GM19324 (cell line): ENCODE data around the gene THUMPD3.

Experiments
- ATAC-seq: cut with Tn5 transposase; IDR thresholded peaks from one replicate; pipeline ENCODE4 v1.9.1; 2021; ENCODE audit warnings: mild to moderate bottlenecking, moderate library complexity; ENCODE audit not compliant: unreplicated experiment, low FRiP score

THUMPD3 gene

DNA sequence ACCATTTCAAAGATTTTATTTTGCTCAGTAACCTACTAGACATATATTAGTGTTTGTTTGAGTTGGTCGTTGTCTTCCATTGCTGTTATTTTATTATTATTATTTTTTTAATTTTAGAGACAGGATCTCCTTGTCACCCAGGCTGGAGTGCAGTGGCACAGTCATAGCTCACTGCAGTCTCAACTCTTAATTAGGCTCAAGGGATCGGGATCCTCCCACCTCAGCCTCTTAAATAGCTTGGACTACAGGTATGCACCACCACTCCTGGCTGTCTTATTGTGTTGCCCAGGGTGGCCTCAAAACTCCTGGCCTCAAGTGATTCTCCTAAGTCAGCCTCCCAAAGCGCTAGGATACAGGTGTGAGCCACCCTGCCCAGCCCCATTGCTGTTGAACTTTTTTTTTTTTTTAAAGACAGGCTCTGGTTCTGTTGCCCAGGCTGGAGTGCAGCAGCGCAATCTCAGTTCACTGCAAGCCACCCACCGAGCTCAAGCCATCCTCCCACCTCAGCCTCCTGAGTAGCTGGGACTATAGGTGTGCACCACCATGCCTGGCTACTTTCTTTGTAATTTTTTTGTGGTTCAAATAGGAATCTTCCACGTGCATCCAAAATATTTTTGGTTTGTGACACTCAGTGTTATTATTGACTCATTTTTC is 52.8 kb downstream of the THUMPD3 start:
- no peak for ATAC-seq

DNA sequence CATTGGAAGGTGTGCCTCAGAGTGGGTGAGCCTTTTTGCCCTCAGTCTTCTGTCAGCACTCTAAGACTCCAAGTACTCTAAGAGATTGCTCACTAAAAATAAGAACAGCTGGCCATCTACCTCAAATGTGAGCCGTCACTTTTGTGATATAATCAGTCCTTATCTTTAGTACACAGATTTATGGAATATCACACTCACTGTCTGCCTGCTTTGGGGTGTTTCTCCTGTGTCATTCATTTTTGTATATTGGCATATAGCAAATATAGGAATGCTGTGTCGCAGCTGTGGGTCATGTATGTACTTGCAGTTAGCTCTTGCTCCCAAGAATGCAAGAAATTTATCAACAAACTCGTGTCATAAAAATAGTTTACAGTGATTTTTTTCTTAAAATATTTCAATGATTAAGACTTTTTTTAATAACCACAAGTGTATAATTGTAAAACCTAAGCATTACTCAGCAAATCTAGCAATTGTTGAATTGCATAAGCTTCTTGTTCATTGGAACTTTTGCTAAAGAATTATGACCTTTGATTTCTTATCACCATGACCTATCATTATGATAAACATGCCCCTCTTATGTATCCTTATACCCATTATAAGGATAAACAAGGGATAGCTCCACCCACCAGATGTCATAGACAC is 53.4 kb downstream of the THUMPD3 start:
- ATAC-seq = no peak

DNA sequence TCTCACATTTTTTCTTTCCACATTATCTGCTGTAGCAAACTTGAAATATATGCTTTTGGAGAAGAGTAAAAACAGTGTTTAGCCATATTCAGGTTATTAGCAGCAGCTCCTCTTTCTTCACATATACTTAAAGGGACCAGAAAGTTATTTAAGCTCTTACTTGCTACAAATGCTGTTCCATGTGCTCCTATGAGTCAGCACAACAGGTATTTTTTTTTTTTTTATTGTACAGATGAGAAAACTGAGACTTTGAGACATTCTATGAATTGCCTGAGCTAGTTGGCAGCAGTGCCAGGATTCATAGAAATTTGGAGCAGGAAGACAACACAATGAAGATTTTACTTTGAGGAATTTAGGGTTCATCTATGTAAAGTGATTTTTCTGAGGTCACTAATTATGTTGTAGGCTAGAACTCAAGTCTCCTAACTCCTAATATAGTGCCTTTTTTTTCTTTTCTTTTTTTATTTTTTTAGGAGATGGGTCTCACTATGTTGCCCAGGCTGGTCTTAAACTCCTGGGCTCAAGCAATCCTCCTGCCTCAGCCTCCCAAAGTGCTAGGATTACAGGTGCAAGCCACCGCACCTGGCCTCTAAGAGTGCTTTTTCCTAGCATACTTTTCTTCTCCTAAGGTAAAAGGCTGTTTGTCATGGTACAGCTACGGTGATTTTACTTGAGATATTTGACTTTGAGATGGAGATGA is 58.1 kb downstream of the THUMPD3 start:
- no peak for ATAC-seq

DNA sequence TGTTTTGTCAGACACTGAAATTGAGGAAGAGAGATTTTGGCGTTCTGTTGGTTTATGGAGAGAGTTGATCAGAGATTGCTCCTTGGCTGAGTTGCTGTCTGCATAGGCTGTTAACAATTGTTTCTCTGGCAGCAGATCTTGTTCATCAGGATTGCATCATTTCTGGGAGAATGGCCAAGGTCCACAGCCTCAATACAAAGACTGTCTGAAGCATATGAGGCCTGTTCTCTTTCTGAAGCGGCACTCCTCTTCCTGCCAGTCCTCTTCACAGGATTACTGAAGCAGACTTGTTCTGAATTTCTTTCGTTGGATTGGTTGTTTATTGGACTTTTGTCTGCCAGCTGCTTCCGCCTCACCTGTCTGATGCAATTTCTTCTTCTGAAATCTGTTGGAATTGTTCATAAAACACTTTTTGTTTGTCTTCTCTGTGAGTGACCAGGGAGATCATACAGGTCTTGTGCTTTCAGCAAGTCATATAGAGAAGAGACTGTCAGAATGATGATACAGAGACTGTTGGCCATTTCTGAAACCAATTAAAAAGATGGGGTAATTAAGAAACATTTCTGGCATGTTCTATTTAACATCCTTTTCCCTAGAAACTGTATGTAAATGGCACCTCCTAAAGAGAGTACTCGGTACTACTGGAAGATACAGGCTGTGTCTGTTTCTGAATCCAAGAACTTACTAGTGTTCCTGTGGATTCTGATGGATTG is 60.0 kb downstream of the THUMPD3 start:
- no peak for ATAC-seq

DNA sequence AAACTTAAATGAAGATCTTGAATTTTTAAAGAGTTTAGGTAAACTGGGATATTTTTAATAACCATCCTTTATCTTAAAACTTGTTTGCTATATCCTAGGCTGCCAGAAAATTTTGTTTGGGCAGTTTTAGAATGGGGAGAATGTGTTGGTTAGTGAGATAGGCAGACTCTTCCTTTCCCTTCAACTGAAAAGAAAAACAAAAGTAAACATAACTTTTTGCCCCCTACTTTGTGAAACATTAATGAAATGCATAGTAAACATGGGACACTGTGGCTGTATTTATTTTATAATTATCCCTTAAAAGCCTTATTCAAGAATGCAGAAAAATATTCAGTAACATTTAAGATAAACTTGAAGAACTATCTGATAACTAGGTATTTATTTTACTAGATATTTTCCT is 65.6 kb downstream of the THUMPD3 start:
- ATAC-seq = no peak

DNA sequence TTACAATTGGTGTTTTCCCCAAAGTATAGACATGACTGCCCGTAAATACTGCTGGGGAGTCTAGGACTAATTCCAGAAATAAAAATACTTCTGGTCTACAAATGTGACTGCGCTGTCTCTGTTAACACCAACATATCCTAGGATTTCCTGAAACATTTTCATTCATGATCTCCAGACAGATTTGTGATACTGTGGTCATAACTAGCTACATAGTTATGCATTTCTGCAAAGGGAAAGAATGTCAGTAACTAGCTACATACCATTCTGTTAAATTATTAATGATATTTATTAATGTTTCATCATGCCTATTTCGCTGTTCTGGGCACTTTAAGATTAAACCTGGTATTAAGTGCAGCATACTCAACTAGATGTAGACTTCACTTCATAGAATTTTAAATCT is 67.9 kb downstream of the THUMPD3 start:
- no peak for ATAC-seq

DNA sequence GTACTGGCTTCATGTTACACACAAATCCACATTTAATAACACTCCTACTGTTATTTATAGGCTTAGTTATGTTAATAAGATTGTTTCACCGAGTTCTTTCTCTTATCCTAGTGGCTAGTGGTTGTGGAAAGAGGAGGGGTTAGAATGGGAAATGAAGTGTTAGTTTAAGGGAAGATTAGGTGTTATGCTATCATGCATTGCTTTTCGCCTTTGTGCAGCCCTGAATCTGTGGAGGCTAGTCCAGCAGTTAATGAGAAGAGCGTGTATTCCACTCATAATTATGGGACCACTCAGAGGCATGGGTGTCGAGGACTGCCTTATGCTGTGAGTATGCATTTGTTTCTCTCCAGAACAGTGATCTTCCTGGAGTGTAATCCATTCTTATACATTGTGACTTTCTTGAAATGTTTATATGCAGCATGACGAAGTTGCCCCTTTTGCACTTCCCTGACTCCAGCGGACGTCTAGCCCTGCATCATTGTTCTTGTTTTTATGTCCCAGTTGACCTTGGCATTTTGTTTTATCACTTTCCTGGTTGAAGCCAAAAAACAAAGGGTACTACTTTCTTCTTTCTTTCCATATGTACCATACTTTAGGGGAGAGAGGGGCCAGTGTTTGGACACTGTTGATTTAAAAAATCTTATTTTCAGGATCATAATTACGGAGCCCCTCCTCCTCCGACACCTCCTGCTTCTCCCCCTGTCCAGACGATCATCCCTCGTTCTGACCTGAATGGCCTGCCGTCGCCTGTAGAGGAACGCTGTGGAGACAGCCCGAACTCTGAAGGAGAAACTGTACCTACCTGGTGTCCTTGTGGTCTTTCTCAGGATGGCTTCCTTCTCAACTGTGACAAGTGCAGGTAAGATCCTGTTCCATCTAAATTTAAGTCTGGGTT is 71.0 kb downstream of the THUMPD3 start:
- no peak for ATAC-seq

DNA sequence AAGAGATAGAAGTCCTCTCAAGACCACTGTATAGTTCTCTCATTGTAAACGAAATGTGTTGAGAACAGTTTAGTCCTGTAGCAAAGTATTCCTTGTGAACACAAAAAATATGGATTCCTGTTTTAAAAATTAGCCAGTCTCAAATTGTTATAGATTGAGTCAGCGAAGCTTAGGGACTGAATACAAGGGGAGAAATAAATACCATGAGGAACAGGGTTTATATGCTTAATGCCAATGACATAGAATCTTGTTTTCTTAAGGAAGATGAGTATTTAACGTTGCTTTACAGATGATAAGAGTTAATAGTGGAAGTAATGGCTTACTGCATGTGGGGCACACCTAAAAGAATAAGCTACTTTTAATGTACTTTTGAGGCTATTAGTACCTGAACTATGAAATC is 72.5 kb downstream of the THUMPD3 start:
- ATAC-seq = no peak
